Peyer's patch (tissue), 4 donors: Measurements from ENCODE around the gene LCN1.

ENCODE experiments used
- CTCF ChIP-seq, 6 experiments: fragments of 450-650 bp in 4 of 6; fragments of 200-600 bp in 2 of 6; sonication (generic) in 1 of 6; IDR thresholded peaks; one replicate each; pipeline ENCODE4 v1.5.1; 2017 to 2019; ENCODE audit warnings: antibody characterized with exemption in 6 of 6, mild to moderate bottlenecking in 3 of 6, moderate library complexity in 1 of 6
- POLR2A ChIP-seq, 2 donors: fragments of 450-650 bp; IDR thresholded peaks; one replicate each; pipeline ENCODE4 v1.5.1; 2017; ENCODE audit warnings: antibody characterized with exemption in 2 of 2, mild to moderate bottlenecking in 2 of 2, moderate library complexity in 2 of 2

GRCh38 chr9:135530146-135530545 is 8.9 kb downstream of the LCN1 start:
- TF ChIP-seq CTCF (IDR thresholded peaks at IDR 0.05) (no peak), POLR2A (IDR thresholded peaks at IDR 0.05) (no peak)
